PC-9 (cell line): ENCODE data around the gene B9D1. TPM values are rescaled to one million over a fixed set of nuclear protein-coding genes. Genes with fewer than 3 reads are reported as not detected.

Experiments used
- BruUV-seq: library from RNA; stranded (reverse); fragments of 400-500 nt; replicated peaks from 2 replicates; lab custom pipeline; 2021; lab: Mats Ljungman, UMichigan
- CTCF ChIA-PET: fragments of 300-600 bp; sonication (Branson Sonifier 250); formaldehyde crosslinking; loops from one replicate; lab custom pipeline; 2022; ENCODE audit warnings: antibody characterized with exemption; lab: Charles Lee
- POLR2A ChIA-PET: fragments of 300-600 bp; sonication (Branson Sonifier 250); formaldehyde crosslinking; loops from one replicate; lab custom pipeline; 2022; ENCODE audit warnings: antibody characterized with exemption; ENCODE audit not compliant: unreplicated experiment; lab: Charles Lee
- DNase-seq, 2 experiments: peaks; one replicate each; pipeline versions ENCODE4 v3.0.0 to v3.0.0-alpha.2; 2015 to 2022; ENCODE audit warnings: mixed read lengths in 1 of 2
- H2AFZ ChIP-seq: fragments of 200-600 bp; sonication (generic); 2 replicates; pipeline ENCODE4 v1.8.1; 2017; ENCODE audit warnings: antibody characterized with exemption
- H3F3A ChIP-seq: fragments of 200-600 bp; sonication (generic); 2 replicates; pipeline ENCODE4 v1.8.1; 2017; ENCODE audit warnings: antibody characterized with exemption, mild to moderate bottlenecking, low read depth; ENCODE audit not compliant: insufficient read depth
- H3K27ac ChIP-seq: fragments of 200-600 bp; sonication (generic); 2 replicates; pipeline ENCODE4 v1.6.1; 2016; ENCODE audit warnings: mixed run types
- H3K27me3 ChIP-seq: fragments of 200-600 bp; sonication (generic); 2 replicates; pipeline ENCODE4 v1.6.1; 2016; ENCODE audit warnings: low read depth, mixed run types; ENCODE audit not compliant: insufficient read depth
- H3K36me3 ChIP-seq: fragments of 200-600 bp; sonication (generic); 2 replicates; pipeline ENCODE4 v1.6.1; 2016; ENCODE audit warnings: low read depth, mixed run types
- H3K4me1 ChIP-seq: fragments of 200-600 bp; sonication (generic); replicated peaks from 2 replicates; pipeline ENCODE4 v1.6.1; 2016; ENCODE audit warnings: mixed run types; ENCODE audit not compliant: insufficient read depth
- H3K4me2 ChIP-seq: fragments of 200-600 bp; sonication (generic); 2 replicates; pipeline ENCODE4 v1.6.1; 2017; ENCODE audit warnings: mixed run types
- H3K4me3 ChIP-seq: fragments of 200-600 bp; sonication (generic); 2 replicates; pipeline ENCODE4 v1.6.1; 2016; ENCODE audit warnings: mixed run types
- H3K79me2 ChIP-seq: fragments of 200-600 bp; sonication (generic); 2 replicates; pipeline ENCODE4 v1.6.1; 2017; ENCODE audit warnings: low read depth, mixed run types
- H3K9me2 ChIP-seq: fragments of 200-600 bp; sonication (generic); 2 replicates; pipeline ENCODE4 v1.8.1; 2017; ENCODE audit warnings: mild to moderate bottlenecking; ENCODE audit not compliant: insufficient read depth
- H3K9me3 ChIP-seq: fragments of 200-600 bp; sonication (generic); 2 replicates; pipeline ENCODE4 v1.8.1; 2016; ENCODE audit warnings: low read depth; ENCODE audit not compliant: insufficient read depth
- H4K20me1 ChIP-seq: fragments of 200-600 bp; sonication (generic); 2 replicates; pipeline ENCODE4 v1.8.1; 2017; ENCODE audit not compliant: insufficient read depth
- EZH2 ChIP-seq: fragments of 200-600 bp; sonication (generic); IDR thresholded peaks from 2 replicates; pipeline ENCODE4 v1.8.0; 2017; ENCODE audit warnings: antibody characterized with exemption, low read depth
- intact Hi-C: fragments of 100-400 bp; cut with micrococcal nuclease; formaldehyde crosslinking; loops from one replicate; pipeline ENCODE4 v1.10.0; 2022; ENCODE audit not compliant: unreplicated experiment
- total RNA-seq: library from RNA; stranded (reverse); gene quantifications from 2 replicates; pipeline ENCODE4 v1.2.3, GENCODE V29; 2021
- TF ChIP-seq, protein P1 (sequence below): fragments of 200-600 bp; sonication (generic); conservative IDR thresholded peaks from 2 replicates; pipeline ENCODE4 v1.6.1; 2017; ENCODE audit warnings: mixed run types, antibody characterized with exemption, mild to moderate bottlenecking, moderate library complexity

Gene B9D1
- total RNA-seq, 1 experiment from 2014 or later = 40.2 TPM

GRCh38 chr17:19371259-19372010 is 8.9 kb upstream of the B9D1 start:
- Histone ChIP-seq H3K9me3 (no peaks in the 10 kb centered on the region), H3F3A (peaks cover 4% of the 10 kb centered on the region; the same call in 1 of the 2 replicates), H3K4me1 (peaks cover 7% of the 10 kb centered on the region), H3K9me2 (no peaks in the 10 kb centered on the region), H3K4me3 (no peak overlapping the region), H2AFZ (no peak overlapping the region), H4K20me1 (no peaks in the 10 kb centered on the region), H3K4me2 (no peak overlapping the region), H3K27ac (no peak overlapping the region), H3K27me3 (no peaks in the 10 kb centered on the region), H3K36me3 (no peaks in the 10 kb centered on the region), H3K79me2 (peaks cover 10% of the 10 kb centered on the region; the same call in 1 of the 2 replicates)
- intact Hi-C loops = no loop called here
- no TSS peak for BruUV-seq
- POLR2A ChIA-PET = no interaction called here
- CTCF ChIA-PET = no interaction called here
- DNase-seq = no peak
- TF ChIP-seq, protein P1, sequence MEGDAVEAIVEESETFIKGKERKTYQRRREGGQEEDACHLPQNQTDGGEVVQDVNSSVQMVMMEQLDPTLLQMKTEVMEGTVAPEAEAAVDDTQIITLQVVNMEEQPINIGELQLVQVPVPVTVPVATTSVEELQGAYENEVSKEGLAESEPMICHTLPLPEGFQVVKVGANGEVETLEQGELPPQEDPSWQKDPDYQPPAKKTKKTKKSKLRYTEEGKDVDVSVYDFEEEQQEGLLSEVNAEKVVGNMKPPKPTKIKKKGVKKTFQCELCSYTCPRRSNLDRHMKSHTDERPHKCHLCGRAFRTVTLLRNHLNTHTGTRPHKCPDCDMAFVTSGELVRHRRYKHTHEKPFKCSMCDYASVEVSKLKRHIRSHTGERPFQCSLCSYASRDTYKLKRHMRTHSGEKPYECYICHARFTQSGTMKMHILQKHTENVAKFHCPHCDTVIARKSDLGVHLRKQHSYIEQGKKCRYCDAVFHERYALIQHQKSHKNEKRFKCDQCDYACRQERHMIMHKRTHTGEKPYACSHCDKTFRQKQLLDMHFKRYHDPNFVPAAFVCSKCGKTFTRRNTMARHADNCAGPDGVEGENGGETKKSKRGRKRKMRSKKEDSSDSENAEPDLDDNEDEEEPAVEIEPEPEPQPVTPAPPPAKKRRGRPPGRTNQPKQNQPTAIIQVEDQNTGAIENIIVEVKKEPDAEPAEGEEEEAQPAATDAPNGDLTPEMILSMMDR = no peak
- no peak for TF ChIP-seq EZH2

- Histone ChIP-seq H3K36me3 (no peaks in the 10 kb centered on the region), H3K27me3 (no peaks in the 10 kb centered on the region), H3F3A (peaks cover 4% of the 10 kb centered on the region; the same call in 1 of the 2 replicates), H3K9me2 (no peaks in the 10 kb centered on the region), H3K4me3 (no peak overlapping the region), H2AFZ (no peak overlapping the region), H3K4me2 (no peak overlapping the region), H4K20me1 (no peaks in the 10 kb centered on the region), H3K9me3 (no peaks in the 10 kb centered on the region), H3K4me1 (no peaks in the 10 kb centered on the region), H3K27ac (no peak overlapping the region), H3K79me2 (peaks cover 2% of the 10 kb centered on the region; the same call in 1 of the 2 replicates)
- DNase-seq = peak in 1 of 2 experiments; percentile 59
- CTCF ChIA-PET = interaction anchor here (0.9 kb wide), 1 partner anchor 348 kb away, joined by 3 read pairs; no protein-coding TSS in a partner anchor
- intact Hi-C loops = no loop called here
- no TSS peak for BruUV-seq
- POLR2A ChIA-PET = no interaction called here
- no peak for TF ChIP-seq EZH2
- TF ChIP-seq, protein P1 = no peak
Measured at GRCh38 chr17:19370493-19370960, 8.0 kb upstream of the B9D1 start.

- Histone ChIP-seq H3K79me2 (no peaks in the 10 kb centered on the region), H3K27me3 (no peaks in the 10 kb centered on the region), H3K36me3 (no peaks in the 10 kb centered on the region), H2AFZ (no peak overlapping the region), H3F3A (peaks cover 3% of the 10 kb centered on the region; the same call in 1 of the 2 replicates), H3K9me2 (no peaks in the 10 kb centered on the region), H3K4me3 (no peak overlapping the region), H4K20me1 (no peaks in the 10 kb centered on the region), H3K27ac (no peak overlapping the region), H3K9me3 (no peaks in the 10 kb centered on the region), H3K4me2 (no peak overlapping the region), H3K4me1 (no peaks in the 10 kb centered on the region)
- CTCF ChIA-PET = interaction anchor here (0.9 kb wide), 1 partner anchor 348 kb away, joined by 3 read pairs; no protein-coding TSS in a partner anchor
- TF ChIP-seq EZH2 = no peak
- TF ChIP-seq, protein P1 = no peak
- DNase-seq = no peak
- intact Hi-C loops = no loop called here
- POLR2A ChIA-PET = no interaction called here
- no TSS peak for BruUV-seq
Measured at GRCh38 chr17:19369846-19370492, 7.4 kb upstream of the B9D1 start.
